Astrocyte (in vitro differentiated cells and primary cell): ENCODE data around the gene CDK17. TPM values are rescaled to one million over a fixed set of nuclear protein-coding genes. Genes with fewer than 3 reads are reported as not detected.
"Not testable (repeated sequence)": the region's sequence is repeated elsewhere in the genome, so short reads cannot be mapped to it uniquely, and the experiment has no call there.

Source experiments
- DNase-seq: peaks from one replicate; pipeline ENCODE4 v3.0.0-alpha.2; 2010; ENCODE audit warnings: low read depth
- FAIRE-seq: peaks from 2 replicates; lab custom pipeline; 2011; peaks lifted over from hg19 to GRCh38; lab: Jason Lieb, UNC
- H2AFZ ChIP-seq: 2 replicates; pipeline ENCODE4 v1.6.0; 2012; ENCODE audit warnings: low read depth, low read length, inconsistent platforms
- H3K27ac ChIP-seq: 2 replicates; pipeline ENCODE4 v1.5.1; 2011; ENCODE audit warnings: low read depth, low read length, inconsistent platforms
- H3K27me3 ChIP-seq: 2 replicates; pipeline ENCODE4 v1.6.0; 2011; ENCODE audit warnings: low read length, inconsistent platforms; ENCODE audit not compliant: insufficient read depth
- H3K36me3 ChIP-seq: 2 replicates; pipeline ENCODE4 v1.5.1; 2011; ENCODE audit warnings: low read length, inconsistent platforms; ENCODE audit not compliant: insufficient read depth
- H3K4me1 ChIP-seq: 2 replicates; pipeline ENCODE4 v1.5.1; 2011; ENCODE audit warnings: low read length, inconsistent platforms; ENCODE audit not compliant: insufficient read depth
- H3K4me2 ChIP-seq: 2 replicates; pipeline ENCODE4 v1.6.0; 2012; ENCODE audit warnings: low read length, inconsistent platforms
- H3K4me3 ChIP-seq: 2 replicates; pipeline ENCODE4 v1.5.1; 2011; ENCODE audit warnings: low read depth, mild to moderate bottlenecking, low read length, inconsistent platforms; ENCODE audit not compliant: insufficient read depth
- H3K79me2 ChIP-seq: 2 replicates; pipeline ENCODE4 v1.6.0; 2012; ENCODE audit warnings: mild to moderate bottlenecking, low read length, inconsistent platforms; ENCODE audit not compliant: insufficient read depth
- H3K9ac ChIP-seq: 2 replicates; pipeline ENCODE4 v1.6.0; 2012; ENCODE audit warnings: mild to moderate bottlenecking, low read length, inconsistent platforms
- H3K9me3 ChIP-seq: 2 replicates; pipeline ENCODE4 v1.5.1; 2012; ENCODE audit warnings: low read depth, mild to moderate bottlenecking, low read length, inconsistent platforms; ENCODE audit not compliant: insufficient read depth
- H4K20me1 ChIP-seq: 2 replicates; pipeline ENCODE4 v1.6.0; 2012; ENCODE audit warnings: low read length, inconsistent platforms; ENCODE audit not compliant: insufficient read depth
- H3K27ac Mint-ChIP-seq: one replicate; pipeline ENCODE4 v1.8.0; 2021; ENCODE audit warnings: mild to moderate bottlenecking, mixed read lengths; ENCODE audit not compliant: unreplicated experiment
- H3K27me3 Mint-ChIP-seq: one replicate; pipeline ENCODE4 v1.8.0; 2021; ENCODE audit warnings: low read depth, mixed read lengths; ENCODE audit not compliant: unreplicated experiment
- H3K36me3 Mint-ChIP-seq: one replicate; pipeline ENCODE4 v1.8.0; 2021; ENCODE audit warnings: low read depth, mixed read lengths; ENCODE audit not compliant: unreplicated experiment
- H3K4me1 Mint-ChIP-seq: one replicate; pipeline ENCODE4 v1.8.0; 2021; ENCODE audit warnings: low read depth, mixed read lengths; ENCODE audit not compliant: unreplicated experiment
- H3K4me3 Mint-ChIP-seq: one replicate; pipeline ENCODE4 v1.8.0; 2021; ENCODE audit warnings: mild to moderate bottlenecking, moderate library complexity, mixed read lengths; ENCODE audit not compliant: unreplicated experiment
- H3K9me3 Mint-ChIP-seq: one replicate; pipeline ENCODE4 v1.8.0; 2021; ENCODE audit warnings: mild to moderate bottlenecking, mixed read lengths; ENCODE audit not compliant: unreplicated experiment
- EZH2 ChIP-seq: IDR thresholded peaks from 2 replicates; pipeline ENCODE4 v1.6.1; 2012; ENCODE audit warnings: mild to moderate bottlenecking, low read length, inconsistent platforms; ENCODE audit not compliant: insufficient read depth
- total RNA-seq: library from RNA; stranded (reverse); gene quantifications from 2 replicates; pipeline ENCODE4 v1.2.1, GENCODE V29; 2021
- TF ChIP-seq, protein P1 (sequence below): IDR thresholded peaks from 2 replicates; pipeline ENCODE4 v1.5.1; 2011; ENCODE audit warnings: low read depth, mild to moderate bottlenecking, inconsistent platforms, low read length, moderate library complexity; ENCODE audit not compliant: insufficient read depth

CDK17 gene
- total RNA-seq, 1 donor from 2014 or later, result 64.2 TPM

DNA sequence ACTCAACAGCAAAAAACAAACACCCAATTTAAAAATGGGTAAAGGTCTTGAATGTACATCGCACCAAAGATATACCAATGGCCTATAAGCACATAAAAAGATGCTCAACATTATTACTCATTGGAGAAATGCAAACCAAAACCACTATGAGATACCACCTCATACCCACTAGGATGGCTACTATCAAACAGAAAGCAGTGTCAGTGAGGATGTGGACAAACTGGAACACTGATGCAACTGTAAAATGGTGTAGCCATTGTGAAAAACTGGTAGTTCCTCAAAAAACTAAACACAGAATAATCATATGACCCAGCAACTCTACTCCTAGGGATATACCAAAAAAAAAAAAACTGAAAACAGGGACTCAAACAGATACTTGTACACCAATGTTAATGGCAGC is 49.3 kb downstream of the CDK17 start:
- H3K4me2 ChIP-seq, result no peak overlapping the region
- Mint-ChIP-seq H3K9me3 (no peaks in the 10 kb centered on the region), H3K27me3 (no peaks in the 10 kb centered on the region), H3K4me1 (peaks cover 49% of the 10 kb centered on the region), H3K4me3 (no peak overlapping the region), H3K36me3 (no peaks in the 10 kb centered on the region), H3K27ac (peak overlapping the region; percentile 91)
- H3K27me3 ChIP-seq, result no peaks in the 10 kb centered on the region
- no peak overlapping the region for H3K4me3 ChIP-seq
- H3K36me3 ChIP-seq, result no peaks in the 10 kb centered on the region
- H3K79me2 ChIP-seq, result peaks cover 99% of the 10 kb centered on the region
- peaks cover 92% of the 10 kb centered on the region for H4K20me1 ChIP-seq
- DNase-seq (no peak), FAIRE-seq (no peak)
- no peak overlapping the region for H2AFZ ChIP-seq
- H3K9me3 ChIP-seq, result no peaks in the 10 kb centered on the region
- TF ChIP-seq EZH2, result no peak
- TF ChIP-seq, protein P1, sequence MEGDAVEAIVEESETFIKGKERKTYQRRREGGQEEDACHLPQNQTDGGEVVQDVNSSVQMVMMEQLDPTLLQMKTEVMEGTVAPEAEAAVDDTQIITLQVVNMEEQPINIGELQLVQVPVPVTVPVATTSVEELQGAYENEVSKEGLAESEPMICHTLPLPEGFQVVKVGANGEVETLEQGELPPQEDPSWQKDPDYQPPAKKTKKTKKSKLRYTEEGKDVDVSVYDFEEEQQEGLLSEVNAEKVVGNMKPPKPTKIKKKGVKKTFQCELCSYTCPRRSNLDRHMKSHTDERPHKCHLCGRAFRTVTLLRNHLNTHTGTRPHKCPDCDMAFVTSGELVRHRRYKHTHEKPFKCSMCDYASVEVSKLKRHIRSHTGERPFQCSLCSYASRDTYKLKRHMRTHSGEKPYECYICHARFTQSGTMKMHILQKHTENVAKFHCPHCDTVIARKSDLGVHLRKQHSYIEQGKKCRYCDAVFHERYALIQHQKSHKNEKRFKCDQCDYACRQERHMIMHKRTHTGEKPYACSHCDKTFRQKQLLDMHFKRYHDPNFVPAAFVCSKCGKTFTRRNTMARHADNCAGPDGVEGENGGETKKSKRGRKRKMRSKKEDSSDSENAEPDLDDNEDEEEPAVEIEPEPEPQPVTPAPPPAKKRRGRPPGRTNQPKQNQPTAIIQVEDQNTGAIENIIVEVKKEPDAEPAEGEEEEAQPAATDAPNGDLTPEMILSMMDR, result no peak
- no peaks in the 10 kb centered on the region for H3K4me1 ChIP-seq
- no peak overlapping the region for H3K9ac ChIP-seq
- no peak overlapping the region for H3K27ac ChIP-seq

DNA sequence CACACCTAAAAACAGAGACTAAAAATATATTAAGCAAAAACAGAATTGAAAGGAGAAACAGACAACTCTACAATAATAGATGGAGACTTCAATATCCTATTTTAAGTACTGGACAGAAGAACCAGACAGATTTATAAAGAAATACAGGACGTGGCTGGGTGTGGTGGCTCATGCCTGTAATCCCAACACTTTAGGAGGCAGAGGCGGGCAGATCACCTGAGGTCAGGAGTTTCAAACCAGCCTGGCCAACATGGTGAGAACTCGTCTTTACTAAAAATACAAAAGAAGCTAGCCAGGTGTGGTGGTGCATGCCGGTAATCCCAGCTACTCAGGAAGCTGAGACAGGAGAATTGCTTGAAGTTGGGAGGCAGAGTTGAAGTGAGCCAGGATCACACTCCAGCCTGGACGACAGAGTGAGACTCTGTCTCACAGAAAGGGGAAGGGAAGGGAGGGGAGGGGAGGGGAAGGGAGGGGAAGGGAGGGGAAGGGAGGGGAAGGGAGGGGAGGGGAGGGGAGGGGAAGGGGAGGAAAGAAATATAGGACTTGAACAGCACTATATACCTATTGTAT is 53.0 kb downstream of the CDK17 start:
- H3K27me3 Mint-ChIP-seq, result no peaks in the 10 kb centered on the region
- H3K4me3 Mint-ChIP-seq, result peak overlapping the region; percentile 50
- no peak for TF ChIP-seq EZH2
- TF ChIP-seq, protein P1, result no peak
- peaks cover 2% of the 10 kb centered on the region for H3K9me3 ChIP-seq
- no peaks in the 10 kb centered on the region for H3K27me3 ChIP-seq
- H3K4me1 ChIP-seq, result no peaks in the 10 kb centered on the region
- peaks cover 86% of the 10 kb centered on the region for H4K20me1 ChIP-seq
- peaks cover 18% of the 10 kb centered on the region for H3K36me3 Mint-ChIP-seq
- no peak overlapping the region for H3K9ac ChIP-seq
- H3K79me2 ChIP-seq, result peaks cover 99% of the 10 kb centered on the region
- H3K4me1 Mint-ChIP-seq, result peaks cover 36% of the 10 kb centered on the region
- peaks cover 3% of the 10 kb centered on the region for H3K36me3 ChIP-seq
- no peak overlapping the region for H2AFZ ChIP-seq
- no peak overlapping the region for H3K27ac ChIP-seq
- H3K9me3 Mint-ChIP-seq, result peaks cover 10% of the 10 kb centered on the region
- no peak overlapping the region for H3K4me3 ChIP-seq
- H3K27ac Mint-ChIP-seq, result peak overlapping the region; percentile 84
- FAIRE-seq (no peak), DNase-seq (no peak)
- H3K4me2 ChIP-seq, result peak overlapping the region; percentile 1

DNA sequence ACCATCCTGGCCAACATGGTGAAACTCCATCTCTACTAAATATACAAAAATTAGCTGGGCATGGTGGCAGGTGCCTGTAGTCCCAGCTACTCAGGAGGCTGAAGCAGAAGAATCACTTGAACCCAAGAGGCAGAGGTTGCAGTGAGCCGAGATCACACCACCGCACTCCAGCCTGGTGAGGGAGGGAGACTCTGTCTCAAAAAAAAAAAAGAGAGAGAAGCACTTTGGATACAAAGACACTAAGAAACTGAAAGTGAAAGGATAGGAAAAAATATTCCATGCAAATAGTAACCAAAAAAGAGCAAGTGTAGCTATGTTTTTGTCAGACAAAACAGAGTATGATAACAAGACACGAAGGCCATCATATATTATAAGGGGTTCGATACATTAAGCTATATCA is 53.5 kb downstream of the CDK17 start:
- DNase-seq, H3K27me3 ChIP-seq, H3K27ac ChIP-seq, H3K9me3 Mint-ChIP-seq, H3K27me3 Mint-ChIP-seq, H3K9ac ChIP-seq, H3K36me3 ChIP-seq, H2AFZ ChIP-seq, H3K9me3 ChIP-seq, H3K4me1 ChIP-seq, FAIRE-seq, H3K4me3 ChIP-seq: not testable (repeated sequence)
- Mint-ChIP-seq H3K36me3 (peaks cover 18% of the 10 kb centered on the region), H3K4me1 (peaks cover 32% of the 10 kb centered on the region), H3K4me3 (peak overlapping the region; percentile 62), H3K27ac (peak overlapping the region; percentile 84)
- Histone ChIP-seq H3K79me2 (peaks cover 99% of the 10 kb centered on the region), H3K4me2 (peak overlapping the region; percentile 1), H4K20me1 (peaks cover 84% of the 10 kb centered on the region)
